Panc1 (cell line): ENCODE results near the gene SLC35F1.

Experiments
- POLR2AphosphoS5 ChIP-seq: IDR thresholded peaks from 2 replicates; pipeline ENCODE4 v1.6.1; 2012; ENCODE audit warnings: mild to moderate bottlenecking, low read depth, low read length, moderate library complexity
- TF ChIP-seq, protein P1 (sequence below): fragments of 450-650 bp; IDR thresholded peaks from 2 replicates; pipeline ENCODE4 v1.5.1; 2017; ENCODE audit warnings: mild to moderate bottlenecking

DNA sequence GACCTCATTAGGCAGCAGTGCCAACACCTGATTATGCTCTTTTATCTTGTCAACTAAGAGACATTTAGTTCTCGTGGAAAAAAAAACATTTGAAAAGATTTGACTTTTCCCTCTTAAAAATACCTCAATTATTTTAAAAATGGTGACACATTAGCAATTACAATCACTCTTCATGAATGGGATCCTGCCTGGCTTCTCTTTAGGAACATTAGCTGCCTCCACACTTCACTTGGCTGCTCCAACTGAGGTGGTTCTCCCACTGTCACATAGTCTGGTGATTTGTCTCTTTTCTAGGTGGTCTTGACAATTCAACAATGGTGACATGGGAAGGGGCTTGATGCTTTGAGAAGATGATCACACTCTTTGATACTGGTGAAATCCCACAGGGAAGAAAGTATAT lies 26.2 kb upstream of the SLC35F1 start:
- TF ChIP-seq, protein P1, sequence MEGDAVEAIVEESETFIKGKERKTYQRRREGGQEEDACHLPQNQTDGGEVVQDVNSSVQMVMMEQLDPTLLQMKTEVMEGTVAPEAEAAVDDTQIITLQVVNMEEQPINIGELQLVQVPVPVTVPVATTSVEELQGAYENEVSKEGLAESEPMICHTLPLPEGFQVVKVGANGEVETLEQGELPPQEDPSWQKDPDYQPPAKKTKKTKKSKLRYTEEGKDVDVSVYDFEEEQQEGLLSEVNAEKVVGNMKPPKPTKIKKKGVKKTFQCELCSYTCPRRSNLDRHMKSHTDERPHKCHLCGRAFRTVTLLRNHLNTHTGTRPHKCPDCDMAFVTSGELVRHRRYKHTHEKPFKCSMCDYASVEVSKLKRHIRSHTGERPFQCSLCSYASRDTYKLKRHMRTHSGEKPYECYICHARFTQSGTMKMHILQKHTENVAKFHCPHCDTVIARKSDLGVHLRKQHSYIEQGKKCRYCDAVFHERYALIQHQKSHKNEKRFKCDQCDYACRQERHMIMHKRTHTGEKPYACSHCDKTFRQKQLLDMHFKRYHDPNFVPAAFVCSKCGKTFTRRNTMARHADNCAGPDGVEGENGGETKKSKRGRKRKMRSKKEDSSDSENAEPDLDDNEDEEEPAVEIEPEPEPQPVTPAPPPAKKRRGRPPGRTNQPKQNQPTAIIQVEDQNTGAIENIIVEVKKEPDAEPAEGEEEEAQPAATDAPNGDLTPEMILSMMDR = no peak
- TF ChIP-seq POLR2AphosphoS5 = no peak
